GM21786 (cell line): Measurements from ENCODE around the gene PHLPP1.
"Not testable (repeated sequence)": the region's sequence is repeated elsewhere in the genome, so short reads cannot be mapped to it uniquely, and the experiment has no call there.

Source experiments
- ATAC-seq: cut with Tn5 transposase; IDR thresholded peaks from one replicate; pipeline ENCODE4 v1.9.1; 2021; ENCODE audit not compliant: unreplicated experiment

PHLPP1 gene

GRCh38 chr18:62715436-62715758 is at the start of gene PHLPP1:
Gene PHLPP1 (plus strand): TSS chr18:62715541. CDS start chr18:62715684, 143 bp downstream.
- peak; percentile 10 for ATAC-seq

GRCh38 chr18:62669225-62669624 is 46.1 kb upstream of the PHLPP1 start:
- no peak for ATAC-seq

- ATAC-seq = no peak
Measured at GRCh38 chr18:62670573-62670972, 44.8 kb upstream of the PHLPP1 start.

- no peak for ATAC-seq
Measured at GRCh38 chr18:62672600-62672999, 42.7 kb upstream of the PHLPP1 start.

GRCh38 chr18:62678847-62679485 is 36.4 kb upstream of the PHLPP1 start:
- ATAC-seq = no peak

- ATAC-seq = no peak
Measured at GRCh38 chr18:62682371-62682770, 33.0 kb upstream of the PHLPP1 start.

- no peak for ATAC-seq
Measured at GRCh38 chr18:62683935-62684334, 31.4 kb upstream of the PHLPP1 start.

- ATAC-seq = no peak
Measured at GRCh38 chr18:62688743-62689317, 26.5 kb upstream of the PHLPP1 start.

GRCh38 chr18:62690236-62690815 is 25.0 kb upstream of the PHLPP1 start:
- no peak for ATAC-seq

- no peak for ATAC-seq
Measured at GRCh38 chr18:62693659-62694058, 21.7 kb upstream of the PHLPP1 start.

GRCh38 chr18:62697636-62698035 is 17.7 kb upstream of the PHLPP1 start:
- ATAC-seq = no peak

GRCh38 chr18:62702259-62702658 is 13.1 kb upstream of the PHLPP1 start:
- no peak for ATAC-seq

- not testable (repeated sequence) for ATAC-seq
Measured at GRCh38 chr18:62706879-62707278, 8.5 kb upstream of the PHLPP1 start.

- not testable (repeated sequence) for ATAC-seq
Measured at GRCh38 chr18:62709908-62710307, 5.4 kb upstream of the PHLPP1 start.

GRCh38 chr18:62710417-62710816 is 4.9 kb upstream of the PHLPP1 start:
- ATAC-seq = no peak

GRCh38 chr18:62711781-62712180 is 3.6 kb upstream of the PHLPP1 start:
- ATAC-seq = no peak

GRCh38 chr18:62713651-62714247 is 1.6 kb upstream of the PHLPP1 start:
- ATAC-seq = no peak

- ATAC-seq = peak; percentile 74
Measured at GRCh38 chr18:62714671-62715435, 488 bp upstream of the PHLPP1 start.

- peak; percentile 14 for ATAC-seq
Measured at GRCh38 chr18:62715759-62716615, 646 bp downstream of the PHLPP1 start.

GRCh38 chr18:62716619-62717168 is 1.4 kb downstream of the PHLPP1 start:
- ATAC-seq = no peak
